ENCODE measurements around the gene MT1F.

The MT1F gene

DNA sequence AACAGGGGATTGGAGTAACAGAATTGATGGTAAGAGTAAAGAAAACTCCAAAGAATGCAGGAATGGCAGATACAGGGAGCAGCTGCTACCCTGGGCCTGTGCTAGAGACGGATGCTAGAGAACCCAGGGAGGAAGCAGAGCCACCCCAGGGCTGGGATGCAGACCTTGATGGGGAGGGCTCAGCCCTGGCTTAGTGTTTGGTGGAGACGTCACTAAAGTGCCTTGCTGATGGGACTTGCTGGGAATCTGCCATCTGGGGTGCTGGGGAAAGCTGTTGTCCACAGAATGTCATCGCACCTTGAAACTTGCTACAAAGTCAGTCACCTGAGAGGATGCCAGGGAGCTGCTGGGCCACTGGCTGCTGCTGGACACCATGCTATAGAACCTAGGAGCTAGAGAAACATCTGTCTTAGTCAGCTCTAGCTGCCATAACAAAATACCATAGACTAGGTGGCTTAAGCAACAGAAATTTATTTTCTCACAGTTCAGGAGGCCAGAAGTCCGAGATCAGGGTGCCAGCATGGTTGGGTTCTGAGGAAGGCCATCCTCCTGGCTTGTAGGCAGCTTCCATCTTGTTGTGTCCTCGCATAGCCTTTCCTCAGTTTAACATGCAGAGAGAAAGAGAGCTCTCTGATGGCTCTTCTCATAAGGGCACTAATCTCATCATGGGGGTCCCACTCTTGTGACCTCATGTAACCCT, 39.8 kb downstream of the MT1F start:
- DNase-seq (ENCODE audit: low read depth, low spot score): no peak

DNA sequence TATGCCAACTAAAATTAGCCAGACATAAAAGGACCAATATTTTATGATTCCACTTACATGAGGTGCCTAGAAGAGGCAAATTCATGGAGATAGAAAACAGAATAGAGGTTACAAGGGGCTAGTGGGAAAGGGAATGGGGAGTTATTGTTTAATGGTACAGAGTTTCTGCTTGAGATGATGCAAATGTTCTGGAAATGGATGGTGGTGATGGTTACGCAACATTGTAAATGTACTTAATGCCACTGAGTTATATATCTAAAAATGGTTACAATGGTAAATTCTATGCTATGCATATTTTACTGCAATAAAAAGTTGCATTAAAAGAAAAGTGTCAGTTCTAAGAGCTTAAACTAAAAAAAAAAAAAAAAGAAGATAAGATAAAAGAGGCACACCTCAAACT, 42.4 kb downstream of the MT1F start:
- DNase-seq (ENCODE audit: low read depth, low spot score): no peak

DNA sequence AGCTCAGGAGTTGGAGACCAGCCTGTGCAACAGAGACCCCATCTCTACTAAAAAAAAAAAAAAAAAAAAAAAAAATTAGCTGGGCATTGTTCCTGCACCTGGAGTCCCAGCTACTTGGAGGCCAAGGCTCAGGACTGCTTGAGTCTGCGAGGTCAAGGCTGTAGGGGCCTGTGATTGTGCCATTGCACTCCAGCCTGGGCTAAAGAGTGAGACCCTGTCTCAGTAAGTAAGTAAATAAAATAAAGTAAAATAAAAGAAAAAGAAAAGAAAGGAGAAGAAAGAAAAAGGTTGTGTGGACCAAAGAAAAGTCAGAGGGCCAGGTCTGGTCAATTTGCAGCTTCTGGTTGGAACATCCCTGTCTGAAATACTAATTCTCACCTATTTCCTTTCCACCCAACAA, 42.9 kb downstream of the MT1F start:
- no peak for DNase-seq (ENCODE audit: low read depth, low spot score)

DNA sequence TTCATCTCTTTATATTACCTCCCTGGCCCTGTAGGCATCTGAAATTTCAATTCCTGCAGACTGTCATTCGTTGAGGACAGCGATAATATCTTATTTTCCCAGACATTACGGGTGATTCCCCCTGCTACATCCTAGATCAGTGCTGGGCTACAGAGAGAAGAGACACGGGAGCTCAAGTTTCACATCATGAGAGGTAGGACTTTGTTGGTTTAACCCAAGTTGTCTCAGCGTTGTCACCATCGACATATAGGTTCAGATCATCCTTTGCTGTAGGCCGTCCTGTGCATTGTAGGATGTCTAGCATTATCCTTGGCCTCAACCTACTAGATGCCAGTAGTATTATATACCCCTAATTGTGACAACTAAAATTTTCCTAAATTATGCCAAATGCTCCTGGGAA, 43.8 kb downstream of the MT1F start:
- no peak for DNase-seq (ENCODE audit: low read depth, low spot score)

DNA sequence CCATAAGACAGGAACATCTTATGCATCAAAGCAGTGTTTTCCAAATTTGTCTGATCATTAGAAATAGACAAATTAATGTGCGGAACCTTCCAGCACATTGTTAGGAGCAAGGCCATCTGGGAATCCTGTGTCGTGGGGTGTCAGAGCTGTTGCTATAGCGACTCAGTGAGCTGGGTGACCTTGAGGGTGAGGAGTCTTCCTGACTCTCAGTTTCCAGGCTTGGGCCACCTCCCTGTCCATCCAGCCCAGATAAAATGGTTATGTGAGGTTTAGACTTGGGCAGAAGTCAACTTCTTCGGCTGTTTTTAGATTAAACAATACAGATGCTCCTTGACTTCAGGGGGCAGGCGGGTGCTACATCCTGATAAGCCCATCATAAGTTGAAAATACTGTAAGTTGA, 45.1 kb downstream of the MT1F start:
- no peak for DNase-seq (ENCODE audit: low read depth, low spot score)
